Prostate gland (tissue), 2 donors: Measurements from ENCODE around the gene SCGB1C2. TPM values are rescaled to one million over a fixed set of nuclear protein-coding genes. Genes with fewer than 3 reads are reported as not detected.

Source experiments
- DNase-seq: peaks from one replicate; pipeline ENCODE4 v3.0.0-alpha.2; 2019; ENCODE audit warnings: low spot score
- H3K27ac ChIP-seq, 2 donors: fragments of 200-600 bp; sonication (generic); 2 replicates each; pipeline ENCODE4 v1.5.1; 2017 to 2019
- H3K27me3 ChIP-seq: fragments of 200-600 bp; sonication (generic); replicated peaks from 2 replicates; pipeline ENCODE4 v1.5.1; 2019; ENCODE audit not compliant: insufficient read depth
- H3K36me3 ChIP-seq, 2 donors: fragments of 200-600 bp; sonication (generic); 1 replicate in 1 of 2; 2 replicates in 1 of 2; pipeline versions ENCODE4 v1.5.1 to v1.8.1; 2017 to 2019
- H3K4me1 ChIP-seq: fragments of 200-600 bp; sonication (generic); replicated peaks from 2 replicates; pipeline ENCODE4 v1.5.1; 2019
- H3K4me3 ChIP-seq, 2 donors: fragments of 200-600 bp; sonication (generic); 2 replicates each; pipeline ENCODE4 v1.5.1; 2017 to 2019
- H3K9me3 ChIP-seq: fragments of 200-600 bp; sonication (generic); 2 replicates; pipeline ENCODE4 v1.5.1; 2017
- CTCF ChIP-seq, 4 experiments: fragments of 200-600 bp in 2 of 4; fragments of 450-650 bp in 2 of 4; sonication (generic) in 2 of 4; IDR thresholded peaks; 1 replicate in 3 of 4; 2 replicates in 1 of 4; pipeline ENCODE4 v1.5.1; 2016 to 2019; ENCODE audit warnings: antibody characterized with exemption in 4 of 4, mild to moderate bottlenecking in 2 of 4, moderate library complexity in 2 of 4
- POLR2A ChIP-seq: fragments of 450-650 bp; IDR thresholded peaks from one replicate; pipeline ENCODE4 v1.6.1; 2016; ENCODE audit warnings: antibody characterized with exemption, mild to moderate bottlenecking
- POLR2AphosphoS5 ChIP-seq: sonication (generic); formaldehyde crosslinking; IDR thresholded peaks from one replicate; pipeline ENCODE4 v1.6.1; 2017; ENCODE audit warnings: antibody characterized with exemption
- WGBS: methylation state at CpG from one replicate; pipeline ENCODE4 v1.1.5; 2018; 5-methylcytosine and 5-hydroxymethylcytosine counted together
- intact Hi-C: fragments of 100-400 bp; cut with DNase I; formaldehyde crosslinking; loops from one replicate; pipeline ENCODE4 v1.14.2; 2022
- total RNA-seq, 2 donors: library from RNA; depleted of rRNA; stranded (reverse); fragments of >200 nt; gene quantifications; one replicate each; pipeline ENCODE4 v1.1.0, GENCODE V29; 2016

The SCGB1C2 gene
- total RNA-seq, 2 donors from 2014 or later, result not detected

DNA sequence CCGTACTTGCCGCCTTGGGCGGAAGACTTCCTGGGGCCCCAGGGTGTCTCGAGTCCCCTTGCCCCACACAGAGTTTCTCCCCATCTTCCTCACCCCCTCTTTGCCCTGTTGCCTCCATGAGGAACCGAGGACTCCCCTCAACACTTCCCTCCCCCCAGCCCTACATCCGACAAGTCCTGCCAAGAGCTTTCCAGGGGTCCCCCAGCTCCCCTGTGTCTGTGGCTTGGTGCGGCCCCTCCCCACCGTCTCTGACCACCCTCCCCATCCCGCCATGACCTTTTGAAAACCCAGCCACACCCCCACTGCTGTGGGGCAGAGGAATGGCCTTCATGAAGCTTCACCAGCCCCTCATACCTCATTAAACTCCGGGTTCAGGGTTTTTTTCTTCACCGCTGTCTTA is 11.4 kb downstream of the SCGB1C2 start:
- no peak for TF ChIP-seq CTCF (IDR thresholded peaks at IDR 0.05)
- TF ChIP-seq POLR2AphosphoS5, result no peak
- no peak for TF ChIP-seq POLR2A
- DNase-seq, result no peak
- no peaks in the 10 kb centered on the region for H3K36me3 ChIP-seq
- no peak overlapping the region for H3K27ac ChIP-seq
- H3K4me3 ChIP-seq, result no peak overlapping the region
- intact Hi-C loops, result no loop called here
- no peaks in the 10 kb centered on the region for H3K27me3 ChIP-seq
- WGBS, result 78% methylated on average over 10 of the region's 11 CpGs
- no peaks in the 10 kb centered on the region for H3K9me3 ChIP-seq
- H3K4me1 ChIP-seq, result no peaks in the 10 kb centered on the region

GRCh38 chr17:149231-149630 is 11.9 kb downstream of the SCGB1C2 start:
- WGBS, result 89% methylated on average over 7 of the region's 7 CpGs
- DNase-seq, result no peak
- H3K9me3 ChIP-seq, result no peaks in the 10 kb centered on the region
- no peak for TF ChIP-seq POLR2A
- TF ChIP-seq CTCF (IDR thresholded peaks at IDR 0.05), result no peak
- TF ChIP-seq POLR2AphosphoS5, result no peak
- no peak overlapping the region for H3K27ac ChIP-seq
- no peaks in the 10 kb centered on the region for H3K36me3 ChIP-seq
- no peaks in the 10 kb centered on the region for H3K4me1 ChIP-seq
- no peak overlapping the region for H3K4me3 ChIP-seq
- H3K27me3 ChIP-seq, result no peaks in the 10 kb centered on the region
- intact Hi-C loops, result no loop called here

GRCh38 chr17:149897-150584 is 12.7 kb downstream of the SCGB1C2 start:
- DNase-seq, result no peak
- 87% methylated on average over 8 of the region's 9 CpGs for WGBS
- no peak overlapping the region for H3K4me3 ChIP-seq
- H3K27ac ChIP-seq, result no peak overlapping the region
- H3K9me3 ChIP-seq, result no peaks in the 10 kb centered on the region
- intact Hi-C loops, result no loop called here
- no peaks in the 10 kb centered on the region for H3K4me1 ChIP-seq
- H3K36me3 ChIP-seq, result no peaks in the 10 kb centered on the region
- TF ChIP-seq POLR2A, result no peak
- TF ChIP-seq CTCF (IDR thresholded peaks at IDR 0.05), result no peak
- no peak for TF ChIP-seq POLR2AphosphoS5
- H3K27me3 ChIP-seq, result no peaks in the 10 kb centered on the region

GRCh38 chr17:151004-151403 is 13.6 kb downstream of the SCGB1C2 start:
- H3K27me3 ChIP-seq, result no peaks in the 10 kb centered on the region
- no peaks in the 10 kb centered on the region for H3K4me1 ChIP-seq
- no peak for DNase-seq
- no peaks in the 10 kb centered on the region for H3K9me3 ChIP-seq
- intact Hi-C loops, result no loop called here
- H3K36me3 ChIP-seq, result no peaks in the 10 kb centered on the region
- H3K4me3 ChIP-seq, result no peak overlapping the region
- no peak for TF ChIP-seq POLR2AphosphoS5
- H3K27ac ChIP-seq, result no peak overlapping the region
- WGBS, result 94% methylated on average over 2 of the region's 2 CpGs

- no peak overlapping the region for H3K27ac ChIP-seq
- intact Hi-C loops, result no loop called here
- H3K4me3 ChIP-seq, result no peak overlapping the region
- no peaks in the 10 kb centered on the region for H3K36me3 ChIP-seq
- TF ChIP-seq CTCF (IDR thresholded peaks at IDR 0.05) (no peak), POLR2A (no peak), POLR2AphosphoS5 (no peak)
- H3K4me1 ChIP-seq, result no peaks in the 10 kb centered on the region
- 85% methylated on average over 26 of the region's 26 CpGs for WGBS
- DNase-seq, result no peak
- no peaks in the 10 kb centered on the region for H3K27me3 ChIP-seq
- H3K9me3 ChIP-seq, result no peaks in the 10 kb centered on the region
Measured at GRCh38 chr17:151886-152859, 14.8 kb downstream of the SCGB1C2 start.
